ENCODE results near the gene ANGPTL8.

ANGPTL8 gene

GRCh38 chr19:11198769-11199424, 40.5 kb upstream of the ANGPTL8 start (continued):
- TF ChIP-seq CSDC2 (CRISPR knock-in tag; IDR thresholded peaks at IDR 0.05) (no peak), PATZ1 (CRISPR knock-in tag; IDR thresholded peaks at IDR 0.05; ENCODE audit: borderline replicate concordance) (no peak), ZFP30 (CRISPR knock-in tag; IDR thresholded peaks at IDR 0.05) (no peak), ZNF565 (CRISPR knock-in tag; conservative IDR thresholded peaks at IDR 0.05; ENCODE audit: low read depth) (no peak), ARNTL (CRISPR knock-in tag; IDR thresholded peaks at IDR 0.05; ENCODE audit: borderline replicate concordance, low read depth) (no peak), ESRRG (CRISPR knock-in tag; IDR thresholded peaks at IDR 0.05) (no peak), ZFP3 (CRISPR knock-in tag; IDR thresholded peaks at IDR 0.05) (no peak)

- no peak for TF ChIP-seq CREB5 (CRISPR knock-in tag; IDR thresholded peaks at IDR 0.05; ENCODE audit: low read depth)
- TF ChIP-seq ZNF565 (CRISPR knock-in tag; conservative IDR thresholded peaks at IDR 0.05; ENCODE audit: low read depth) = no peak
- no peak for TF ChIP-seq OSR1 (CRISPR knock-in tag; IDR thresholded peaks at IDR 0.05)
- no peak for TF ChIP-seq PPARA (CRISPR knock-in tag; IDR thresholded peaks at IDR 0.05; ENCODE audit: borderline replicate concordance)
- no peak for TF ChIP-seq ZFP30 (CRISPR knock-in tag; IDR thresholded peaks at IDR 0.05)
- TF ChIP-seq ZNF8 (CRISPR knock-in tag; IDR thresholded peaks at IDR 0.05) = no peak
- TF ChIP-seq ESRRG (CRISPR knock-in tag; IDR thresholded peaks at IDR 0.05) = no peak
- TF ChIP-seq POU6F1 (CRISPR knock-in tag; IDR thresholded peaks at IDR 0.05; ENCODE audit: borderline replicate concordance, low read depth) = no peak
- no peak for TF ChIP-seq ZC3H10 (CRISPR knock-in tag; IDR thresholded peaks at IDR 0.05)
- TF ChIP-seq GLIS3 (CRISPR knock-in tag; IDR thresholded peaks at IDR 0.05) = no peak
- no peak for TF ChIP-seq TSHZ2 (CRISPR knock-in tag; IDR thresholded peaks at IDR 0.05)
- TF ChIP-seq ISL1 (CRISPR knock-in tag; IDR thresholded peaks at IDR 0.05) = no peak
- TF ChIP-seq ZNF70 (CRISPR knock-in tag; IDR thresholded peaks at IDR 0.05) = no peak
- TF ChIP-seq CSRNP3 (CRISPR knock-in tag; IDR thresholded peaks at IDR 0.05) = no peak
- TF ChIP-seq TOX (CRISPR knock-in tag; IDR thresholded peaks at IDR 0.05; ENCODE audit: borderline replicate concordance) = no peak
- no peak for ATAC-seq
These were observed 39.9 kb upstream of the ANGPTL8 start for GRCh38 chr19:11199517-11199916.

GRCh38 chr19:11200015-11200574, 39.3 kb upstream of the ANGPTL8 start:
- ATAC-seq = no peak
- TF ChIP-seq GLIS3 (CRISPR knock-in tag; IDR thresholded peaks at IDR 0.05) (no peak), OSR1 (CRISPR knock-in tag; IDR thresholded peaks at IDR 0.05) (no peak), ARNTL (CRISPR knock-in tag; IDR thresholded peaks at IDR 0.05; ENCODE audit: borderline replicate concordance, low read depth) (no peak), ISL1 (CRISPR knock-in tag; IDR thresholded peaks at IDR 0.05) (no peak), PPARA (CRISPR knock-in tag; IDR thresholded peaks at IDR 0.05; ENCODE audit: borderline replicate concordance) (no peak), PATZ1 (CRISPR knock-in tag; IDR thresholded peaks at IDR 0.05; ENCODE audit: borderline replicate concordance) (no peak), TCF4 (CRISPR knock-in tag; IDR thresholded peaks at IDR 0.05; ENCODE audit: borderline replicate concordance) (no peak), POU6F1 (CRISPR knock-in tag; IDR thresholded peaks at IDR 0.05; ENCODE audit: borderline replicate concordance, low read depth) (no peak), CREB5 (CRISPR knock-in tag; IDR thresholded peaks at IDR 0.05; ENCODE audit: low read depth) (no peak), RARB (CRISPR knock-in tag; IDR thresholded peaks at IDR 0.05) (no peak), ZNF70 (CRISPR knock-in tag; IDR thresholded peaks at IDR 0.05) (no peak), TOX (CRISPR knock-in tag; IDR thresholded peaks at IDR 0.05; ENCODE audit: borderline replicate concordance) (no peak)

All from SK-N-SH treated with all-trans-retinoic acid at 6 μM for 48 hours (cell line).